ENCODE data around the gene THOC3. TPM values are rescaled to one million over a fixed set of nuclear protein-coding genes. Genes with fewer than 3 reads are reported as not detected.
"Not testable (repeated sequence)": the region's sequence is repeated elsewhere in the genome, so short reads cannot be mapped to it uniquely, and the experiment has no call there.

Gene THOC3, protein sequence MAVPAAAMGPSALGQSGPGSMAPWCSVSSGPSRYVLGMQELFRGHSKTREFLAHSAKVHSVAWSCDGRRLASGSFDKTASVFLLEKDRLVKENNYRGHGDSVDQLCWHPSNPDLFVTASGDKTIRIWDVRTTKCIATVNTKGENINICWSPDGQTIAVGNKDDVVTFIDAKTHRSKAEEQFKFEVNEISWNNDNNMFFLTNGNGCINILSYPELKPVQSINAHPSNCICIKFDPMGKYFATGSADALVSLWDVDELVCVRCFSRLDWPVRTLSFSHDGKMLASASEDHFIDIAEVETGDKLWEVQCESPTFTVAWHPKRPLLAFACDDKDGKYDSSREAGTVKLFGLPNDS
- polyA plus RNA-seq (2011; rRNA removed) (43.9 and 46.6 TPM in 2 replicates), polyA minus RNA-seq (2011; rRNA and poly(A)+ RNA removed) (25.8 and 27.1 TPM in 2 replicates)

DNA sequence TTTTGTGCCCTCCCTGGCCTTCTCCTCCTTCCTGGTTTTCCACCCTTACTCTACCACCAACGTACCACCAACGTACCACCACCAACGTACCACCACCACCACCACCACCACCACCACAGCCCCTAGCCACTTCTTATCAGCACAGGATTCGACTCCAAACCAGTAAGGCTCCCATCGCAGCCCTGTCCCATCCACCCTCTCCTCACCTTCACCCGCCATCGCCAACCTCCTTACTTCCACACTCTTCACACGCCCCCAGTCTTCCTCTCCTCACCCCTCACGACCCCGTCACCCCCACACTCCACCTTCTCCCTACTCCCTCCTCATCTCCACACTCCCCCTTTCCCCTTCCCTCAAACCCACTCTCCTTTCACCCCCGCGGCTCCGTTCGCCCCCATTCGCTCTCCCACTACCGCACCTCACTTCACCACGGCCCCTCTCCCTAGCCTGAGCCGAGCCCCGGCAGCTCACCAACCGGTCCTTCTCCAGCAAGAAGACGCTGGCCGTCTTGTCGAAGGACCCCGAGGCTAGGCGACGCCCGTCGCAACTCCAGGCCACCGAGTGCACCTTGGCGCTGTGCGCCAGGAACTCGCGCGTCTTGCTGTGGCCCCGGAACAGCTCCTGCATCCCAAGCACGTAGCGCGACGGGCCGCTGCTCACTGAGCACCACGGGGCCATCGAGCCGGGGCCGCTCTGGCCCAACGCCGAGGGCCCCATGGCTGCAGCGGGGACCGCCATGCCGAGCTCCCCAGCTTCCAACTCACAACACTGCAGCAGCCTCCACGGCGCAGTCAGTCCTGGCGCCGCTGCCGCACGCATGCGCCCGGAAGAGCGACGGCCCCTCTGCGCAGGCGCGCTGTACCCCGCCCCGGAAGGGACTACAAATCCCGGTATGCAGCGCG lies at the start of gene THOC3:
TSS of gene THOC3 (minus strand) at position 845 of the 902 bp plus-strand sequence. CDS start at position 738, 107 bp downstream.
- H3K27ac ChIP-seq (ENCODE audit: low read depth, low read length); H3K9me3 ChIP-seq (ENCODE audit: control insufficient read depth, insufficient read depth, low read length); POLR2A ChIA-PET; H3K27me3 ChIP-seq (ENCODE audit: control insufficient read depth, insufficient read depth, low read length); CTCF ChIA-PET: not testable (repeated sequence)
- peak; percentile 11 for DNase-seq (ENCODE audit: low read depth, low spot score)
- H3K4me3 ChIP-seq (ENCODE audit: low read depth, low read length), result peak within 1 kb of the TSS; percentile 63

DNA sequence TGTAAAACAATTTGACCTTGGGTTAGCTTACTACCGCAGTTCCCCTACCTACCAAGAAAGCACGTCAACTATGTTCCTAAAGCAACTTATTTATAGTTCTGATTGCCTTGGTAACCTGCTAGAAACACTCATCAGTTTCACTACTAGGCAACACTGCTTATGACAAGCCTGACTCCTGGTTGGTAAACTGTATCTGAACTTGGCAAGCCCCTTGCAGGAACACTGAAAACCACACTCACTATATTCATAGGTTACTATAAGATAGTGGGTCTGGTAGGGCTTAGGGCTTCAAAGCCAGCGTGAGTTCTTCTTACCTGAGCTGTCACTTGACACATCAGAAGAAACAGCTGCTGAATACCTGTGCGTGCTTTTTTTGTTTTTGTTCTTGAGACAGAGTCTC lies 49.2 kb upstream of the THOC3 start:
- CTCF ChIA-PET; POLR2A ChIA-PET; H3K27me3 ChIP-seq (ENCODE audit: control insufficient read depth, insufficient read depth, low read length); H3K9me3 ChIP-seq (ENCODE audit: control insufficient read depth, insufficient read depth, low read length); H3K4me3 ChIP-seq (ENCODE audit: low read depth, low read length); DNase-seq (ENCODE audit: low read depth, low spot score); H3K27ac ChIP-seq (ENCODE audit: low read depth, low read length): not testable (repeated sequence)

DNA sequence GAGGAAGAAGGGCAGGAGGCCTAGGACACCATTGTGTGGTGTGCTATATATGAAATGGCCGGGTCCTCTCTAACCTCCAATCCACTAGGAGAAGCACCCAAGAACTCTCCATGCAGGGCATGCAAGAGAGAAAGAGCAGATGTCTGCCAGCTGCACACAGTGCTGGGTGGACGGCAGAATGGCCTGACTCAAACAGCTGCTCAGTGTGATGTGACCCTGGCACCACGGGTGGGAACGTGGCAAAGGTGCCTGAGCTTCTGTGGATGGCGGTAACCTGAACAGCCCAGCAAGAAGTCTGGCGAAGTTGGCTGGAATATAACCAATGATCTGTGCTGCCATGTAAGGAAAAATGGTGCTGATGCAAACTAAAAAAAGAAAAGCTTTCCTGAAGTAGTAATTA lies 46.2 kb upstream of the THOC3 start:
- DNase-seq (ENCODE audit: low read depth, low spot score); CTCF ChIA-PET: not testable (repeated sequence)

DNA sequence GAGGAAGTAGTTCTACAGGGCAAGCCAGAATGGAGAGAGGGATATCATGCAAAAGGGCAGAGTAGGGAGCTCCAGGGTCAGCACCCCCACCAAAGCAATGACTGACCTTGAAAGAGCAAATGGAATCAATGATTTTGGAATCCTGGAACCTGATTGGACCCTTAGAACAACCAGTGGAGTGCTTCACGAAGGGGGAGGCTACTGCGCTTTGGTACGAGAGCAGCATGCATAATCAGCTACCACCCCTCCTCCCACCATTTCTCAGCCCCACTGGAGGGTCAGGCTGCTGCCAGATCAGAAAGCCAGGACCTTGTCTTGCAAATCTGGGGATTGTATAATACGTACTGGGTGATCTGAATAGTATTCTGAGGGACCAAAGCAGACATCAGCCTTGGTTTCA lies 43.0 kb upstream of the THOC3 start:
- H3K4me3 ChIP-seq (ENCODE audit: low read depth, low read length); CTCF ChIA-PET; H3K27ac ChIP-seq (ENCODE audit: low read depth, low read length); H3K27me3 ChIP-seq (ENCODE audit: control insufficient read depth, insufficient read depth, low read length); POLR2A ChIA-PET; H3K9me3 ChIP-seq (ENCODE audit: control insufficient read depth, insufficient read depth, low read length); DNase-seq (ENCODE audit: low read depth, low spot score): not testable (repeated sequence)

More for the DNA sequence above, 46.2 kb upstream of the THOC3 start:
- H3K9me3 ChIP-seq (ENCODE audit: control insufficient read depth, insufficient read depth, low read length); H3K27ac ChIP-seq (ENCODE audit: low read depth, low read length); H3K27me3 ChIP-seq (ENCODE audit: control insufficient read depth, insufficient read depth, low read length); H3K4me3 ChIP-seq (ENCODE audit: low read depth, low read length); POLR2A ChIA-PET: not testable (repeated sequence)

DNA sequence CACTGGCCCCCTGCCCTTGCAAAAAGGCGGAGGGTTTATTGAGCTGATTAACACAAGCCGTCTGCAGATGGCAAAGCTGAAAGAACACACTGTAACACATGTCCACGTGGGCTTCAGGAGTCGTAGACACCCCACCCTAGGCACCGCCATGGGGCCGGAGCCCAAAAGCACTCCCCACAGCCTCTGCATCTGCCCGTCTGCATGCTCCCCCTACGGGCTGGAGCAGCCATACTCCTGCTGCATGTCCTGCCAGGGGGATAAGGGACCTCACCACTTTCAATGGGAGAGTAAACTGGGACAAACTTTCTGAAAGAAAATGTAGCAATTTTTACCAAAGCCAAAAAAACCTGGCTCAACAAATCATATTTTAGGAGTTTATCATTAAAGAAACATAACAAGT lies 42.1 kb upstream of the THOC3 start:
- CTCF ChIA-PET; H3K9me3 ChIP-seq (ENCODE audit: control insufficient read depth, insufficient read depth, low read length); DNase-seq (ENCODE audit: low read depth, low spot score); H3K27me3 ChIP-seq (ENCODE audit: control insufficient read depth, insufficient read depth, low read length); POLR2A ChIA-PET; H3K27ac ChIP-seq (ENCODE audit: low read depth, low read length); H3K4me3 ChIP-seq (ENCODE audit: low read depth, low read length): not testable (repeated sequence)

DNA sequence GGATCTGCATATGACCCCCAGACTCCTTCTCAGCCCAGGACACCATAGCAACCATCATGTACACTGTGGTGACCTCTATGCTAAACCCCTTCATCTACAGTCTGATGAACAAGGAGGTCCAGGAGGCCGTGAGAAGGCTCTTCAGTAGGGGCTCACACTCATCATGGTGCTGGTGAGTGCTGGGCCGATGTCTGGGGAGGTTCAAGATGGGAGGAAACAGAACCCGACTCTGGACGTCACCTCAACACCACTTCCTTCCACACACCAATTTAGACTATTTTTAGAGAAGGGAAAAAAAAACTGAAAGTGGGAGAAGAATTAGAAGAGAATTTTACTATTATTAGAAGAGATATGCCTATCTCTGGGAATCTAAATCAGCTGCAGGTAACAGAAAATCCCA lies 39.1 kb upstream of the THOC3 start:
- H3K9me3 ChIP-seq (ENCODE audit: control insufficient read depth, insufficient read depth, low read length); H3K27ac ChIP-seq (ENCODE audit: low read depth, low read length); CTCF ChIA-PET; H3K27me3 ChIP-seq (ENCODE audit: control insufficient read depth, insufficient read depth, low read length); H3K4me3 ChIP-seq (ENCODE audit: low read depth, low read length); POLR2A ChIA-PET; DNase-seq (ENCODE audit: low read depth, low spot score): not testable (repeated sequence)

DNA sequence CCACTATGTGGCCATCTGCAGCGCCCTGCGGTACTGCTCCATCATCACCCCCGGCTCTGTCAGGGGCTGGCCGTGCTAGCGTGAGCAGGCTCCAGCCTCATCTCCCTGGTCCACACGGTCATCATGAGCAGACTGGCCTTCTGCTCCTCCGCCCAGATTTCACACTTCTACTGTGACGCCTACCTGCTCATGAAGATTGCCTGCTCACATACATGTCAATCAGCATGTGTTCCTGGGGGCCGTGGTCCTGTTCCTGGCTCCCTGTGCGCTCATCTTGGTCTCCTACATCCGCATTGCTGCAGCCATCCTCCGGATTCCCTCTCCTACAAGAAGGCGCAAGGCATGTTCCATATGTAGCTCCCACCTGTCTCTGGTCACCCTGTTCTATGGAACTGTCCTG lies 38.7 kb upstream of the THOC3 start:
- H3K27ac ChIP-seq (ENCODE audit: low read depth, low read length); CTCF ChIA-PET; H3K27me3 ChIP-seq (ENCODE audit: control insufficient read depth, insufficient read depth, low read length); POLR2A ChIA-PET; DNase-seq (ENCODE audit: low read depth, low spot score); H3K4me3 ChIP-seq (ENCODE audit: low read depth, low read length); H3K9me3 ChIP-seq (ENCODE audit: control insufficient read depth, insufficient read depth, low read length): not testable (repeated sequence)

DNA sequence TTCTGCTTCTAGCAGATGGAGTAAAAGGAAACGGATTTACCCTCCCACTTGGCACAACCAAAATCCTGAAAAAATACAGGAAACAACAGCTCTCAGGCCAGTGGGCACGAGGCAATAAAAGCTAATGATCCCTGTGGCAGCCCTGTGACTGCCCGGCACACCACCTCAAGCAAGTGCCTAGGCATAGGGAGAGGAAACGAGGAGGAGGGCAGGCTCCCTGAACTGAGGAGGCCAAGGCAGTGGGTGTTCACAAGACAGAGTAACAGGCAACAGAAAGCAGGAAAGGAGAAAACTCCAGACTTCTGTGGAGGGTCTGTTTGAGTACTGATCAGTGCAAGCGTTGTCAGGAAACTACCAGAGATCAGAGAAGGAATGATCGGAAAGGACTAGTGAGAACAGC lies 29.9 kb upstream of the THOC3 start:
- CTCF ChIA-PET; POLR2A ChIA-PET; H3K9me3 ChIP-seq (ENCODE audit: control insufficient read depth, insufficient read depth, low read length); H3K27ac ChIP-seq (ENCODE audit: low read depth, low read length); DNase-seq (ENCODE audit: low read depth, low spot score); H3K4me3 ChIP-seq (ENCODE audit: low read depth, low read length); H3K27me3 ChIP-seq (ENCODE audit: control insufficient read depth, insufficient read depth, low read length): not testable (repeated sequence)

DNA sequence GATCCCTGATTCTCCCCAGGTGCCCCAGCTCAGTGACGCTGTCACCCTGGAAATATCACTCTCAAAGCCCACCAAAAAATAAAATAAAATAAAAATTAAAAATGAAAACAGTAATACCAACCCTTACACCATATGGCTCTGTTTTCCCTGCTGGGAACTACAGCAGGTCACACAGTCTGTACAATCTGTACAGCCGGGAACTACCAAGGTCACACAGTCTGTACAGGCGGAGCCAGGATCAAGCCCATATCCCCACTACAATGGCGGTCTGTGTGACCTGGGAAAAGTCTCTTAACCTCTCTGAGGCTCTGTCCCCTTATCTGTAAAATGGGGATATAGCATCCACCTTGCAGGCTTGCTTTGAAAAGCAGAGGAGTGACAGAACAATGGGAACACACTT lies 29.4 kb upstream of the THOC3 start:
- DNase-seq (ENCODE audit: low read depth, low spot score); H3K27me3 ChIP-seq (ENCODE audit: control insufficient read depth, insufficient read depth, low read length); H3K9me3 ChIP-seq (ENCODE audit: control insufficient read depth, insufficient read depth, low read length); CTCF ChIA-PET; POLR2A ChIA-PET; H3K4me3 ChIP-seq (ENCODE audit: low read depth, low read length); H3K27ac ChIP-seq (ENCODE audit: low read depth, low read length): not testable (repeated sequence)

DNA sequence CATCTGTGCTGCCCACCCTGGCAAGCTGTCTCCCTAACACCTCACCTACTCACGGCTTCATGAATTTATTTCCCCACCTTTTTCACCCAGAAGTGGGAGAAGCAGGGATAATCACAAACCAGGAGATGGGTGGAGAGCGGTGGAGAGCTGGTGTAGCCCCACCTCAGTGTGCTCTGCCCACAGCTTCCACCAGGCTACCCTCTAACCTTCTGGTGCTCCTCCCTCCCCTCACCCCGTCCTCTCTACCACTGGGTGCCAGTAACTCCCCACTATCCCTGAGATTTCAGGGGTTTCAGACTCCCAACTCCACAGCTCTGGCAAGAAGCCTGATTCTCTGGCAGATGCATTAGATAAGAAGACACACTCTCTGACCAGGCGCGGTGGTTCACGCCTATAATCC lies 28.7 kb upstream of the THOC3 start:
- POLR2A ChIA-PET; H3K9me3 ChIP-seq (ENCODE audit: control insufficient read depth, insufficient read depth, low read length); CTCF ChIA-PET; H3K27me3 ChIP-seq (ENCODE audit: control insufficient read depth, insufficient read depth, low read length); H3K27ac ChIP-seq (ENCODE audit: low read depth, low read length); DNase-seq (ENCODE audit: low read depth, low spot score); H3K4me3 ChIP-seq (ENCODE audit: low read depth, low read length): not testable (repeated sequence)

DNA sequence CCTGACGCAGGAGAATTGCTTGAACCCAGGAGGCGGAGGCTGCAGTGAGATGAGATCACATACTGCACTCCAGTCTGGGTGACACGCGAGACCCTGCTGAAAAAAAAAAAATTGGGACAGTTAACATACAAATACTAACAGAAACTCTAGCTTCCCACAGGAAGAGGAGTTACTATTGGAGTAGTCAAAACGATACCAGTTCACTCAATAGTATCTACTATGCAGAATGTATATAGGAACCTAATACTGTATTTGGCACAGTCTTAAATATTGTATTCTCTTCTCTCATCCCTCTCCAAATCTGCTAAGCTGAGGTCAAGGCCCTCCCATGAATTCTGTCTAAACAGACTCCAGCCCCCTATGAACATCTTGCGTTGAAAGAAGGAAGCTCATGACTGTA lies 27.4 kb upstream of the THOC3 start:
- DNase-seq (ENCODE audit: low read depth, low spot score); H3K27me3 ChIP-seq (ENCODE audit: control insufficient read depth, insufficient read depth, low read length); POLR2A ChIA-PET; H3K4me3 ChIP-seq (ENCODE audit: low read depth, low read length); CTCF ChIA-PET; H3K9me3 ChIP-seq (ENCODE audit: control insufficient read depth, insufficient read depth, low read length); H3K27ac ChIP-seq (ENCODE audit: low read depth, low read length): not testable (repeated sequence)

DNA sequence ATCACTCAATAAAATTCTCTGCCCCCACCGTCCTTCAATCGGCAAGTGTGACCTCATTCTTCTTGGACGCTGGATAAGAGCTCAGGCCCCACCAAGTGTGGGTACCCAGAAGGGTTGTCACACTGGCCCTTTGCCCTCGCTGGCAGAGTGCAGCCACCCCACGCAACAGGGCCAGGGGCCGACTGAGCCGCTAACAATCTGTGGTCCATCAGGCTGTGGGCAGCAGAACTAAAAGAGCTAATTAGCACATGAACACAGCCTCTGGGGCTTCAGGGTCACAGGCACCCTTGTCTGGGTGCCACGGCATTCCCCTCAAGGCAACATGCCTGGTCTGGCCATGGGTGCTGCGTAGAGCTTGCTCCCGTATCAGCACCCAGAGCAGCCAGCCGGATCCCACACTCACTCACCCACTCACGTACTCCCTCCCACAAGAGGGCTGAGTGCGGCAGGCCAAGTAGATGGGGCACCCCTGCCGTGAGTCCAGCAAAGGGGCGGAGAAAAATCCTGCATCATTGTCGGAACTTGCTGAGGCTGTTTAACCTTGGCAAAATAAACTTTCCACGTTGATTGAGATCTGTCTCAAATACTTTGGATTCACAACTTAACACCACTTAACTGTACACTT lies 11.4 kb upstream of the THOC3 start:
- H3K27ac ChIP-seq (ENCODE audit: low read depth, low read length); H3K27me3 ChIP-seq (ENCODE audit: control insufficient read depth, insufficient read depth, low read length); H3K9me3 ChIP-seq (ENCODE audit: control insufficient read depth, insufficient read depth, low read length); H3K4me3 ChIP-seq (ENCODE audit: low read depth, low read length); DNase-seq (ENCODE audit: low read depth, low spot score); POLR2A ChIA-PET; CTCF ChIA-PET: not testable (repeated sequence)

All from AG04450 (cell line).